Ectodermal cell (in vitro differentiated cells): ENCODE results near the gene LRRC26.
A peak's percentile ranks its signal among the peaks of the same experiment; 100 is the strongest.

ENCODE experiments used
- H3K27ac ChIP-seq: 2 replicates; pipeline ENCODE4 v1.7.0; 2013; ENCODE audit warnings: mild to moderate bottlenecking, low read depth, low read length; ENCODE audit not compliant: insufficient read depth, poor library complexity, severe bottlenecking
- H3K27me3 ChIP-seq: 2 replicates; pipeline ENCODE4 v1.7.0; 2013; ENCODE audit warnings: mild to moderate bottlenecking, low read length; ENCODE audit not compliant: insufficient read depth, control insufficient read depth, poor library complexity, severe bottlenecking
- H3K36me3 ChIP-seq: one replicate; pipeline ENCODE4 v1.7.0; 2013; ENCODE audit warnings: low read length; ENCODE audit not compliant: control insufficient read depth, insufficient read depth
- H3K4me1 ChIP-seq: one replicate; pipeline ENCODE4 v1.7.0; 2013; ENCODE audit warnings: low read length; ENCODE audit not compliant: control insufficient read depth, insufficient read depth
- H3K4me3 ChIP-seq: 2 replicates; pipeline ENCODE4 v1.7.0; 2013; ENCODE audit warnings: low read depth, low read length, control low read depth; ENCODE audit not compliant: insufficient read depth
- H3K9me3 ChIP-seq: 2 replicates; pipeline ENCODE4 v1.7.0; 2013; ENCODE audit warnings: mild to moderate bottlenecking, low read length, moderate library complexity; ENCODE audit not compliant: control insufficient read depth
- WGBS, 2 experiments: methylation state at CpG; one replicate each; pipeline ENCODE4 v1.1.7; 2013; ENCODE audit warnings: missing lambda C conversion rate in 2 of 2; 5-methylcytosine and 5-hydroxymethylcytosine counted together

The LRRC26 gene

DNA sequence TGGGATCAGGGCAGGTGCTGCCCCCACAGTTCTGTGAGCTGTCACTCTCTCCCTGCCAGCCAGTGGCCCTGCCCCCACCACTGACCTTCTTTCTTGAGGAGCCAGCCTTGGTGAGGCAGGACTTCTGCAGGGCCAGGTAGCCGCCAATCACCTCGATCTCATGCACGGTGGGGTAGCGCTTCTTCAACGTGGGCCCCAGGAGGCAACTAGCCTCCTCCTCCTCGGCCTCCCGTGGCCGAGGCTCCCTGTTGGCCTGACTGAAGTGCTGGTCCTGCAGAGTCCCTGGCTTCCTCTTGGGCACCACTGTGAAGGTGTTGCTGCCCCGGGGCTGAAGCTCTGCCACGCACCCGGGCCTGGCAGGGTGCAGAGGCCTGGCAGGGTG, 29.0 kb upstream of the LRRC26 start:
- 78 to 81% methylated on average over 11 of the region's 11 CpGs for WGBS, 2 experiments
- H3K4me1 ChIP-seq, result peaks cover 25% of the 10 kb centered on the region
- H3K27ac ChIP-seq, result no peak overlapping the region
- H3K27me3 ChIP-seq, result peaks cover 12% of the 10 kb centered on the region
- H3K4me3 ChIP-seq, result peak overlapping the region; percentile 30
- H3K9me3 ChIP-seq, result no peaks in the 10 kb centered on the region
- H3K36me3 ChIP-seq, result no peaks in the 10 kb centered on the region

DNA sequence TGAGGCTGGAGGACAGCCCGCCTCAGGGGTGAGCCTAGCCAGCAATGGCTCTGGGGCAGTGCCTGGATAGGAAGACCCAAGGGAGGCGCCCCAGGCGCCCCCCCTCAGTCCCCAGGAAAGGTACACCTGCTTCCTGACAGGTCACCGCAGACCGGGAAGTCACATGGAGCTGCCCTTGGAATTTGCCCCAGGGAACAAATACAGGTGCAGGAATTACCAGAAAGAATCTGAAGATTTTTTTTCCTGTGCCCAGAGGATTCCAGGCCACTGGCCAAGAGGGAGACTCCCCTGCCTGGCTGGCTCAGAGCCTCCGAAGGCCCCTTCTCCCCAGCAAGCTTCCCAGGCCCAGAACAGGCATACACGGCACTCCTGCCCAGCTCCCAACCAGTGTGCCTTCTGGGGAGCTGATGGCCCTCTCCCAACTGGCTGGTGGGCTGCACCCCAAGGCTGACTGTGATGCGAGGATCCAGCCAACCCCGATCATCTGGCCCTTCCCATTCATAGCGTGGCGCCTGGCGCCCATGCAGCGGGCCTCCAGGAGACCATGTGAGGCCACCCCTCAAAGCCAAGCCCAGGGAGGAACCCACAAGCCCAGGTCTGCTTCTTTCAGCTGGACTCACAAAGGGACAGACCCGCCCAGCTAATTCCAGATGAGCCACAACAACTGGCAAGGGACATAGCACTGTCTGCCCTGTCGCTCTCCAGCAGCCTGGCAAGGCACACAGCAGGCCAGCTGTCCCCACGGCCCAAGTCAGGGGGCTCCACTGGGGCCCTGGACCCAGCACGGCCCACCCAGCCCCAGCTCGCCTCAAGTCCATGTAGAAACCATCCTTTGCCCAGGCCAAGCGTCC, 28.4 kb upstream of the LRRC26 start:
- H3K36me3 ChIP-seq, result no peaks in the 10 kb centered on the region
- WGBS, 2 experiments, result 89 to 90% methylated on average over 19 of the region's 19 CpGs
- no peak overlapping the region for H3K4me3 ChIP-seq
- H3K9me3 ChIP-seq, result no peaks in the 10 kb centered on the region
- peaks cover 25% of the 10 kb centered on the region for H3K4me1 ChIP-seq
- H3K27me3 ChIP-seq, result peaks cover 12% of the 10 kb centered on the region
- no peak overlapping the region for H3K27ac ChIP-seq

DNA sequence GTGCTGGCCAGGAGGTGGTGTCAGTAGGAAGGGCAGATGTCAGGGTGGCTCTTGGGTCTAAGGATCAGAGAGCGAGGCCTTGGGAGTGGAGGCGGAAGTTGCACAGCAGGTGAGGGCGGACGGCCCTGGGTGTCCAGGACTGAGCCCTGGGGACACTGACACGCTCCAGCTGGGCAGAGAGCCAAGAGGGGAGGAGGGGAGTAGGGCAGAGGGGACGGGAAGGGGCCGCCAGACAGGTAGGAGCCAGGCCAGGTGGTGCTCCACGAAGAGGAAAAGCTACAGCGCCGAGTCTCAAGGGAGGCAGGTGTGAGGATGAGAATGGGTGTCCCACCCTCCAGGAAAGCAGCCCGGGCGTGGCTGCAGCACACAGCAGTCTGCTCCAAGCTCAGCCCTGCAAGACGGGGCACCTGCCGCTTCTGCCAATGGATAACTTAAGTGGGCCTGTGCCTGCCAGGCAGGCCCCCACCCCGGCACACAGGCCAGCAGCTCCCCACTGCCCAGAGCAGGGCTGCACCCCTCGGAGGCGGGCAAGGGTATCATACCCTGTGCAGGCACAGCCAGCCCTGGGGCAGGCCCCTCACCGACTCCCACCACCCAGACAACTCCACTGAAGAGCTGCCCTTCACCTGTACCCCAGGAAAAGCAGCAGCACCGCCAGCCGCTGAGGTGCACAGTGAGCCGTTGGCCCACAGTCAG, 25.8 kb upstream of the LRRC26 start:
- H3K27ac ChIP-seq, result no peak overlapping the region
- H3K4me1 ChIP-seq, result peaks cover 17% of the 10 kb centered on the region
- peaks cover 12% of the 10 kb centered on the region for H3K27me3 ChIP-seq
- 94% methylated on average over 21 of the region's 21 CpGs for WGBS, 2 experiments
- H3K9me3 ChIP-seq, result no peaks in the 10 kb centered on the region
- H3K36me3 ChIP-seq, result no peaks in the 10 kb centered on the region
- H3K4me3 ChIP-seq, result no peak overlapping the region

DNA sequence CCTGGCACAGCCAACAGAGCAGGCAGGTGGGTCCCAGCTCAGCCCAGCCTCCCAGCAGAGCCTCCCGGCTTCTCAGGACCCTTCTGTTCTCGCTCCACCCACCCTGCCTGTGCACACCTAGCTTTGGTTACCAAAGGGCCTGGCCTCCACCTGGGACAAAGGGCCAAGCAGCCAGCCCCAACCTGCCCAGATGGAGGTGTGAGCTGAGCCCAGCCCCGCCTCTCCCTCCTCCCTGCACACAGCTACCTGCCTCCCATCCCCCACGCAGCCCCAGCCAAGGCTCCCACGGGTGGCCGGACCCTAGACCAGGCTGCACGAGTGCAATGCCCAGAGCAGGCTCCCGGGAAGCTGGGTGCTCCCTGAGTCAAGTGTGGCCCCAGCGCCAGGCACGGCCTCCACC, 25.1 kb upstream of the LRRC26 start:
- Histone ChIP-seq H3K4me1 (peaks cover 17% of the 10 kb centered on the region), H3K4me3 (no peak overlapping the region), H3K9me3 (no peaks in the 10 kb centered on the region), H3K36me3 (no peaks in the 10 kb centered on the region), H3K27ac (no peak overlapping the region), H3K27me3 (peaks cover 11% of the 10 kb centered on the region)
- 87 to 89% methylated on average over 10 of the region's 10 CpGs for WGBS, 2 experiments

DNA sequence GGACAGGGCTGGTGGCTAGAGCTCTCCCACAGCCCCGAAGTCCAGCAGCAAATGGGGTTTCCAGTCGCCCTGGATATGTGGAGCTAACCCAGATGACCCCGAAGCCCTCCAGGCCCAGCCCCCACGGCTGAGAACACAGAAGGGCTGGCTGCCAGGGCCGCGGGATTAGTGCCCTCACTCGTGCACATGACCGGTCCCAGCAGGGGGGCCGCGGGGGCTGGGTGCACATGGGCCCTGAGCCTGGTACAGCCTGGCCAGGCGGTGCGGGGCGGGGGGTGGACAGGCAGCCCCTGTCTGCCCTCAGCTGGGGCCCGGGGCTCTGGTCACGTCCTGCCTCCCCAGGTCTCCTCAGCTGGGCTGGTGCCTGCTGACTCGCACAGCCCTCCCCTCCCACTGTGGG, 24.5 kb upstream of the LRRC26 start:
- H3K27me3 ChIP-seq, result peaks cover 6% of the 10 kb centered on the region
- no peak overlapping the region for H3K4me3 ChIP-seq
- no peak overlapping the region for H3K27ac ChIP-seq
- no peaks in the 10 kb centered on the region for H3K9me3 ChIP-seq
- no peaks in the 10 kb centered on the region for H3K36me3 ChIP-seq
- WGBS, 2 experiments, result 82 to 84% methylated on average over 16 of the region's 16 CpGs
- H3K4me1 ChIP-seq, result peaks cover 21% of the 10 kb centered on the region

DNA sequence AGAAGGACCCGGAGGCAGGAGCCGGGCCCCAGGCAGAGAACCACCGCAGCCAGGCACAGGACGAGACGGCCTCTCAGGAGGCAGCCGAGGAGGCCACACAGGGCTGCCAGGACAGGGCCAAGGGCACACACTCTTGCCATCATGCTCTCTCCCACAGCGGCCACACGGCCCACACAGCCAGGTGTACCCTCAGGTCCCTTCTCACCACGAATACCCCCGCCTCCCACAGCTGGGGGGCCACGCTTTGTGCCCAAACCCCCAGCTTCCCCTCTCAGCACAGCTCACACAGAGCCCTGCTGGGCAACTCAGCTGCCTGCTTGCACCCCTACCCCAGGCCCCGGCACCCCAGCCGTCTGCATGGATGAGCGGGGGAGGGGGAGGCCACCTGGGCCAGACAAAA, 23.9 kb upstream of the LRRC26 start:
- no peaks in the 10 kb centered on the region for H3K27me3 ChIP-seq
- no peaks in the 10 kb centered on the region for H3K9me3 ChIP-seq
- H3K4me3 ChIP-seq, result no peak overlapping the region
- no peaks in the 10 kb centered on the region for H3K36me3 ChIP-seq
- H3K4me1 ChIP-seq, result peaks cover 16% of the 10 kb centered on the region
- H3K27ac ChIP-seq, result no peak overlapping the region
- 90 to 91% methylated on average over 14 of the region's 14 CpGs for WGBS, 2 experiments

DNA sequence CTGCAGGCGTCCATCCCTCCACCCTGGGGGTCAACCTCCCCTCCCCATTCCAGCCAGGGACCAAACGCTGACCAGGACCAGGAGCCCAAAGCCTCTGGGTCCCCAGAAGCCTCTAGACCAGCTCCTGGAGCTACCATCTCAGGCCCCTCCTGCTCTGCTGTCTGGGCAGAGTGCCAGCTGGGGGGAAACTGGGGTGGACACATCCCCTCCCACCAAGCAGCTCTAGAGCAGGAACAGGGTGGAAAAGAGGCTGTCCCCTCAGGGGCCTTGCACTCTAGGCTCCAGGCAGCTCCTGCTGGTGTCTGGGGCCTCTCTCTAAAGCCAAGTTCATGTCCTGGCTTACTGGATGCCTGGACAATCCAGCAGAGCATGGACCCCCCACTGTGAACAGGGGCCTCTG, 23.0 kb upstream of the LRRC26 start:
- no peak overlapping the region for H3K4me3 ChIP-seq
- H3K27ac ChIP-seq, result no peak overlapping the region
- H3K4me1 ChIP-seq, result peaks cover 13% of the 10 kb centered on the region
- H3K27me3 ChIP-seq, result no peaks in the 10 kb centered on the region
- no peaks in the 10 kb centered on the region for H3K9me3 ChIP-seq
- WGBS, 2 experiments, result 83 to 86% methylated on average over 2 of the region's 2 CpGs
- no peaks in the 10 kb centered on the region for H3K36me3 ChIP-seq

DNA sequence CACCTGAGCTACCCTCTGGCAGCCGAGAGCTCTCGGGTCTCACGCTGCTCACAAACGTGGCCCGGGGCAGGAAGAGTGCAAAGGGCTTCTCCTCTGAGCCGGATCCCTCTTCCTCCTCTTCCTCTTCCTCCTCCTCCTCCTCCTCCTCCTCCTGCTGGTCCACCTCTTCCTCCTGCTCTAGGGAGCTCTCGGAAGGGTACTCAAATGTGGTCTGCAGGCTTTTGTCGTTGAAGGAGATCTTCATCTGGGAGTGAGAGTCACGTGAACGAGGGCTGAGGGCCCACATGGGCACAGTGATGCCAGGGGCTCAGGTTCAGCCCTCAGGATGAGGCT, 22.6 kb upstream of the LRRC26 start:
- peaks cover 13% of the 10 kb centered on the region for H3K4me1 ChIP-seq
- no peak overlapping the region for H3K4me3 ChIP-seq
- no peaks in the 10 kb centered on the region for H3K9me3 ChIP-seq
- no peak overlapping the region for H3K27ac ChIP-seq
- no peaks in the 10 kb centered on the region for H3K27me3 ChIP-seq
- 93% methylated on average over 10 of the region's 10 CpGs for WGBS, 2 experiments
- H3K36me3 ChIP-seq, result no peaks in the 10 kb centered on the region

DNA sequence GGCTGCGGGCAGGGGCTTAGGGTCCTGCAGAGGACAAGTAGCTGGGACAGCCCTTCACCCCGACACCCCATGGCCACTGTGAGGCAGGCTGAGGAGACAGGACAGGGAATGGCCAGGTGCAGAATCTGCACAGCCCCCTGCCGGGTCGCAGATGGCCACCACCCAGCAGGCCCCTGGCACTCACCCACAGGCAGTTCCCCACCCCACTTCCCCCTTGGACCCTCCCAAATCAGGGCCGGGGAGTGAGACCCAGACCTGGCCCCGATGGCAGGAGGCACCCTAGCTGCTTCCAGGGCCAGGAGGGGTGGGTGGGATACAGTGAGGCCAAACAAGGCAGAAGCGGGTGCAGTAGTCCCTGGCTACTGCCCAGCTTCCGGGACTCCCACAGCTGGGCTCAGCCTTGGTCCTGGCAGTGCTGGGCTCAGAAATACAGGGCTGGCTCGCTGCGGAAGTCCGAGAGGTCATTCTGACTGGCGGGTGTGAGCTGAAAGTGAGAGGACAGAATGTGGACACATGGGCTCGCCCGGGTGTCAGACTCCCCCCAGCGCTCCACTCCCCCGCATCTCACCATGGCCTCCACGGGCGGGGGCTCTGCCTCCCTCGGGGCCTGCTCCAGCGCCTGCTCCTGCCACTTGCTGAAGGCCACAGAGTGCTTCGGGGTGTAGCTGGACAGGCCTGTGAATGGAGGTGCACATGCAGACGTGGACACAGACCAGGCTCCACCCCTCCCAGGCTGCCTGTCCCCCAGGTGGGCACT, 22.0 kb upstream of the LRRC26 start:
- WGBS, 2 experiments, result 94% methylated on average over 22 of the region's 22 CpGs
- no peak overlapping the region for H3K27ac ChIP-seq
- H3K36me3 ChIP-seq, result no peaks in the 10 kb centered on the region
- no peaks in the 10 kb centered on the region for H3K9me3 ChIP-seq
- no peak overlapping the region for H3K4me3 ChIP-seq
- H3K27me3 ChIP-seq, result no peaks in the 10 kb centered on the region
- peaks cover 18% of the 10 kb centered on the region for H3K4me1 ChIP-seq

DNA sequence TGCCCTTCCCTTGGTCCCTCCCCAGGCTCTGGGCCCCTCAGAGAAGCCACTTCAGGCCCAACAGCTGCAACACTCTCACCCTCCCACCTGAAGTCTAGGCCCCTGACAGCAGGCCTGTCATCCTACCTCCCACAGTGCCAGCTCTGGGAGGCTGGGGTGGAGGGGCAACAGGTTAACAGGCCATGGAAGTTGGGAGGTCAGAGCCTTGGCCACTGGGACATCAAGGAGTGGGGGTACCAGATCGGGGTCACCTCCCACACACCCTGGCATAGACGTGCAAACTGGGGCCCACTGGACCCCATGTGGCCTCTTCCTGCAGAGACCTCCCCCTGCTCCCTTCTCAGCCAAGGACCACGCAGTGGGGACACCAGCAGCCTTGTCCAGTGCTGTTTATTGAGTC, 21.4 kb upstream of the LRRC26 start:
- Histone ChIP-seq H3K9me3 (no peaks in the 10 kb centered on the region), H3K27me3 (no peaks in the 10 kb centered on the region), H3K27ac (no peak overlapping the region), H3K36me3 (no peaks in the 10 kb centered on the region), H3K4me1 (peaks cover 18% of the 10 kb centered on the region), H3K4me3 (no peak overlapping the region)
- 89 to 90% methylated on average over 3 of the region's 3 CpGs for WGBS, 2 experiments
